NCI-H510A treated with DMSO at 0.1 percent for 48 hours (cell line): ENCODE measurements around the gene ENGASE.

ENCODE experiments used
- DNase-seq: peaks from one replicate; lab custom pipeline; 2025; lab: John Stamatoyannopoulos, UW

ENGASE gene

GRCh38 chr17:79095345-79096055, 20.9 kb downstream of the ENGASE start:
- no peak for DNase-seq

- DNase-seq = no peak
Observed at GRCh38 chr17:79096477-79096876, 21.9 kb downstream of the ENGASE start.

GRCh38 chr17:79097226-79098055, 22.8 kb downstream of the ENGASE start:
- DNase-seq = no peak

GRCh38 chr17:79098282-79098867, 23.8 kb downstream of the ENGASE start:
- DNase-seq = no peak

- no peak for DNase-seq
Observed at GRCh38 chr17:79100405-79100804, 25.8 kb downstream of the ENGASE start.

- DNase-seq = no peak
Observed at GRCh38 chr17:79101111-79101673, 26.6 kb downstream of the ENGASE start.

GRCh38 chr17:79102214-79102613, 27.6 kb downstream of the ENGASE start:
- DNase-seq = no peak

GRCh38 chr17:79104898-79105600, 30.4 kb downstream of the ENGASE start:
- DNase-seq = no peak

GRCh38 chr17:79105937-79106336, 31.3 kb downstream of the ENGASE start:
- DNase-seq = no peak

GRCh38 chr17:79106958-79107357, 32.3 kb downstream of the ENGASE start:
- no peak for DNase-seq

- no peak for DNase-seq
Observed at GRCh38 chr17:79107499-79108231, 33.0 kb downstream of the ENGASE start.

- no peak for DNase-seq
Observed at GRCh38 chr17:79108232-79108850, 33.7 kb downstream of the ENGASE start.

GRCh38 chr17:79108870-79109269, 34.2 kb downstream of the ENGASE start:
- DNase-seq = no peak

- no peak for DNase-seq
Observed at GRCh38 chr17:79109584-79109983, 35.0 kb downstream of the ENGASE start.

- DNase-seq = no peak
Observed at GRCh38 chr17:79111097-79111496, 36.5 kb downstream of the ENGASE start.

GRCh38 chr17:79112471-79112870, 37.8 kb downstream of the ENGASE start:
- no peak for DNase-seq

- no peak for DNase-seq
Observed at GRCh38 chr17:79113699-79114457, 39.3 kb downstream of the ENGASE start.

GRCh38 chr17:79114458-79115301, 40.1 kb downstream of the ENGASE start:
- peak; percentile 94 for DNase-seq

GRCh38 chr17:79115487-79115886, 40.9 kb downstream of the ENGASE start:
- no peak for DNase-seq
